Stimulated activated CD4-positive, alpha-beta T cell treated with anti-CD3 and anti-CD28 coated beads, TNF-alpha, amount 100 ng/mL, for 48 hours (primary cell): ENCODE results near the gene DNMT3L.
"Not testable (repeated sequence)": the region's sequence is repeated elsewhere in the genome, so short reads cannot be mapped to it uniquely, and the experiment has no call there.

ENCODE experiments used
- DNase-seq, 3 donors: peaks; one replicate each; pipeline ENCODE4 v3.0.0-alpha.2; 2020; ENCODE audit warnings: low read depth in 3 of 3

DNMT3L gene

GRCh38 chr21:44249204-44250037 lies 12.3 kb downstream of the DNMT3L start:
- DNase-seq = not testable (repeated sequence)

GRCh38 chr21:44247904-44248303 lies 13.8 kb downstream of the DNMT3L start:
- not testable (repeated sequence) for DNase-seq

DNA sequence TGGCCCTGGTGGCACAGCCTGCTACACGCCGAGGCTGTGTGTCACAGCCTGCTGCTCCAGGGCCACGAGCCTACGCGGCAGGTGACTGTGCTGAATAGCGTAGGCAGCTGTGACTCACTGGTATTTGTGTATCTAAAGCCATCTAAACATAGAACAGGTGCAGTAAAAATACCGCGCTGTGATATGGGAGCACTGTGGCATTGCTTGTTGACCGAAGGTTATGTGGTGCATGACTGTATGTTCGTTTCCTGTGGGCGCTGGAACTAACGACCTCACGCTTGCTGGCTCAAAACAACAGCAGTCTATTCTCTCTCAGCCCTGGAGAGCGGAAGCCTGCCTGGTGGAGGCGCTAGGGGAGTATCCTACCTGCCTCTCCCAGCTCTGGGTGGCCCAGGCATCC lies 17.7 kb downstream of the DNMT3L start:
- DNase-seq = not testable (repeated sequence)

DNA sequence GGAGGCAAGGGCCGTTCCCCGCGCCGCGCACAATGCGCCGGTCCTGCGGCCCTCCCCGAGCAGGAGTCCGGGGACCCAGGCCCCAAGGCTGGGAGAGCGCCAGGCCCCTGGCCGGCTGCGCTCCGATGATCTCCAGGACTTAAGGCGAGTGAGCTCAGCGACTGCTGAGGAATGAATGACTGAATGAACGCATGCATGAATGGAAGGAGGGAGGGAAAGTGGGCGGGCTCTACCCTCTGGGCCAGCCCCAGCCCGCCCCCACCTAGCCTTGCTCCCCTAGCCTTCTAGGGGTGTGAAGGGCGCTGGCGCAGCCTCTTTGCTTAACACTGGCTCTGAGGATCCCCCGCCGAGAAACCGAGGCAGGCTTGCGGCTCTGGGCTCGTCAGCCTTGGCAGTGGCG lies 20.4 kb downstream of the DNMT3L start:
- not testable (repeated sequence) for DNase-seq

- DNase-seq = not testable (repeated sequence)
Measured at GRCh38 chr21:44240842-44241241, 20.9 kb downstream of the DNMT3L start, which contains the start of gene ICOSLG. ICOSLG (minus strand) TSS chr21:44240943; CDS start chr21:44240817, 126 bp downstream.

- not testable (repeated sequence) for DNase-seq
Measured at GRCh38 chr21:44240353-44240752, 21.3 kb downstream of the DNMT3L start.

DNA sequence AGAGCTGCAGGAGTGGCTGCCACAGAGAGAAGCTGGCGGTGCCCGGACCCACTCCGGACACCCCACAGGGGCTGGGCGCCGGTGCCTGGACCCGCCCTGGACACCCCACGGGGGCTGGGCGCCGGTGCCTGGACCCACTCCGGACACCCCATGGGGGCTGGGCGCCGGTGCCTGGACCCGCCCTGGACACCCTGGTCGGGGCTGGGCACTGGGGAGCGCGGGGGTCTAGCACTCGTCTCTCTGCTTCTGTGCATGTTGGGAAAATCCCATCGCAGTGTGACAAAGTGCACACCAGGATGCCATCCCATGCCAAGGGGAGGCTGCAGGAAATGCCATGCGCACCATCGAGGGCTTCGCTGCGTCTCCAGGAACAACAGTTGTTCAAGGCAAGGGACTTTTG lies 32.1 kb downstream of the DNMT3L start:
- not testable (repeated sequence) for DNase-seq

DNA sequence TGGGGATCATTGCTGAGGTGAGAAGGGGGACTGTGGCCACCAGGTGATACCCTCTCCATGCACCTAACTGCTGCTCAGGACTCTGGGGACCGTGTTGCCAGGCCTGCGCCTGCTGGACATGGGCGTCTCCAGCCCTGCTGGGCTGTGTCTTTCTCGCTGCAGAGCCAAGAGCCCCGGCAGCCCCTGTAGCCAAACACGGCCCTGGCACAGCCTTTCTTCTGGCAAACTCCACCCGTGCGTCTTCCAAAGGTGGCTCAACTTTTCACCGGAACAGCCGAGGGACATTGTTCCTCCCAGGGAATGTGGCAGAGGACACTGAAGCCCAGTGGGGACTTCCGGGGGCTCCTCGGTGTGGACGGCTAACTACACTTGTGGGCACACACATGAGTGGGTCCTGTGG lies 33.6 kb downstream of the DNMT3L start:
- not testable (repeated sequence) for DNase-seq

DNA sequence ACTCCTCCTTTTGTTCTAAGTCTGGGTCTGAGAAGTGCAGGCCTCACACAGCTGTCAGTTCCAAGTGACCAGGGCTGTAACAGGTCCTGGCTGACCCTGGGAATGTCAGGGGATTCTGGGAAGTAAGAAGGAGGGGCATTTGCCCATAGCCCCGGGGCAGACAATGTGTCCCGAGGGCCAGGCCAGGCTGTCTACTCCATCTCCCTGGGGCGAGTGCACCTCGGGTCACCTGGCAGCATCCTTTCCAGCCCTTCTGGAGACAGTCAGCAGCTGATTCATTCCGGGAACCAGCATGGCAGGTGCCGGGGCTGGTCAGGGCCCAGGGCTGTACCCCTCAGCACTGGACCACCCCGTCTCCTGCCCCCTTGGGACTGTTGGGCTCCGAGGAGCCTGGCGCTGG lies 34.1 kb downstream of the DNMT3L start:
- not testable (repeated sequence) for DNase-seq

- DNase-seq = not testable (repeated sequence)
Measured at GRCh38 chr21:44225605-44226004, 36.1 kb downstream of the DNMT3L start.

GRCh38 chr21:44223334-44223733 lies 38.4 kb downstream of the DNMT3L start:
- DNase-seq = not testable (repeated sequence)

GRCh38 chr21:44220674-44221073 lies 41.0 kb downstream of the DNMT3L start:
- DNase-seq = not testable (repeated sequence)

- not testable (repeated sequence) for DNase-seq
Measured at GRCh38 chr21:44218461-44218860, 43.2 kb downstream of the DNMT3L start.

DNA sequence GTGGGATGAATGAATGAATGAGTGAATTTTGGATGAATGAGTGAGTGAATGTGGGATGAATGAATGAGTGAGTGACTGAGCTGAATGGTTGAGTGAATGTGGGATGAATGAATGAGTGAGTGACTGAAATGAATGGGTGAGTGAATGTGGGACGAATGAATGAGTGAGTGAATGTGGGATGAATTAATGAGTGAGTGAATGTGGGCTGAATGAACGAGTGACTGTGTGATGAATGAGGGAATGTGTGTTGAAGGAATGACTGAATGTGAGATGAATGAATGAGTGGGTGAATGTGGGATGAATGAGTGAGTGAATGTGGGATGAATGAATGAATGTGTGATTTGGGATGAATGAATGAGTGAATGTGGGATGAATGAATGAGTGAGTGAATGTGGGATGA lies 49.7 kb downstream of the DNMT3L start:
- DNase-seq = not testable (repeated sequence)

- DNase-seq = not testable (repeated sequence)
Measured at GRCh38 chr21:44211574-44211973, 50.1 kb downstream of the DNMT3L start.

DNA sequence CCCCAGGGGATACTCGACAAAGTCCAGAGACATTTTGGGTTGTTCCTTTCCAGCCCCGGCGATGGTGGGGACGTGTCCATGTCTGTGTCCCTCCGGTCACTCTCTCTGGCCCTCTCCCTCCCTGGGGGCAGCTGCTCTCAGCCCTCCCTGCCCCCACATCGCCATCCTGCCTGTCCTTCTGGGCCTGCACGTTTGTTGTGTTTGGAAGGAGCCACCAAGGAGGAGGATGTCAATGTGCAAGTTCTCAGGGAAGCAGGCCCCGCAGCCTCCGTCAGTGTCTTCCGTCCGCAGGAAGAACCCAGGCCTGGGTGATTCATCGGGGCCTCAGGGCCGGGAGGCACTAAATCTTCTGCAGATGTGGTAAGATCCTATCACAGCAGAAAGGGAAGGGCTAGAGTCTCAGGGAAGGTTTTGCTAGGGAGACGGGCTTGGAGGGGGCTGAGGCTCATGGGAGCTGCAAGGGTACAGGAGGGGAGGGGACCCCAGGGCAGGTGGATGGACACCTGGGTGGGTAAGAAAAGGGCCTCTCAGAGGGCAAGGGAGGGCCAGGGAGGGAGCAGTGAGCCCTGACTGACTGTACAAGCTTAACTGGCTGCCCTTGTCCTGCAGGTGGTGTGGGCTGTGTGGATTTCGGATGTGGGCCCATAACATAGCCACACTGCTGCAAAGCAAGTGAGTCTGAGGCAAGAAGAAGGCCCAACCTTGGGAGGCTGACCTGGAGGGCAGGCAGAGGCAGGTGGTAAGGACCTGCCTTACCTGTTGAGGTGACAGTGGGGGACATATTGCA lies 53.6 kb downstream of the DNMT3L start:
- DNase-seq = not testable (repeated sequence)

GRCh38 chr21:44206698-44207676 lies 54.7 kb downstream of the DNMT3L start:
- not testable (repeated sequence) for DNase-seq

GRCh38 chr21:44206187-44206586 lies 55.5 kb downstream of the DNMT3L start:
- DNase-seq = not testable (repeated sequence)

GRCh38 chr21:44202590-44203299 lies 59.0 kb downstream of the DNMT3L start:
- not testable (repeated sequence) for DNase-seq

DNA sequence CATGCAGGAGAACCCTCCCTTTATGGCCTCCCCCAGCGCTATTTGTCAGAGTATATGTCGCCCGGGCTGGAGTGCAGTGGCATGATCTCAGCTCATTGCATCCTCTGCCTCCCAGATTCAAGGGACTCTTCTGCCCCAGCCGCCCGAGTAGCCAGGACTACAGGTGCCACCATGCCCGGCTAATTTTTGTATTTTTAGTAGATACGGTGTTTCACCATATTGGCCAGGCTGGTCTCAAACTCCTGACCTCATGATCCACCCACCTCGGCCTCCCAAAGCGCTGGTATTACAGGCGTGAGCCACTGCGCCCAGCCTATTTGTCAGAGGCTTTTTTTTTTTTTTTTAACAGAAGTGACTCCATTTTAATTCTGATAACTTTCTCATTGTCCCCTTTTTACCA lies 61.7 kb downstream of the DNMT3L start:
- not testable (repeated sequence) for DNase-seq

DNA sequence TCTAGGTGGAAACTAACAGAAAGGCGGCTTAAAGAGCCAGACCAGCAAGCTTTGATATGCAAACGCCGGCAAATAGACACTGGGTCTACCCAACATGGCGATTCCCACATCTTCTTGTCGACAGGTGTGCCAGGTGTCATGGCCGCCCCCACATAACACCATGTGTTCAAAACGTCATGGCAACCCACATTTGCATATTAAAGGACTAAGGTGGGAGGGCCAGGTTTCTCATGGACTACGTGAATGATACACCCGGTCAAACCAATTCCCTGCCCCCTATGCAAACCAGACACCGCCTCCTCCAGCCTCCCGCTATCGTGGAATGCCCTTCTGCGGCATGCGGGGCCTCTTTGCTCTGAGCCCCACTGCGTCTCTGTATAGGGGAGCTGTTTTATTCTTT lies 62.2 kb downstream of the DNMT3L start:
- DNase-seq = no peak
